Epidermal melanocyte (primary cell): Measurements from ENCODE around the gene CCDC80.

Source experiments
- DNase-seq: peaks from one replicate; pipeline ENCODE4 v3.0.0; 2011; ENCODE audit warnings: low spot score; ENCODE audit not compliant: insufficient read length

The CCDC80 gene, protein sequence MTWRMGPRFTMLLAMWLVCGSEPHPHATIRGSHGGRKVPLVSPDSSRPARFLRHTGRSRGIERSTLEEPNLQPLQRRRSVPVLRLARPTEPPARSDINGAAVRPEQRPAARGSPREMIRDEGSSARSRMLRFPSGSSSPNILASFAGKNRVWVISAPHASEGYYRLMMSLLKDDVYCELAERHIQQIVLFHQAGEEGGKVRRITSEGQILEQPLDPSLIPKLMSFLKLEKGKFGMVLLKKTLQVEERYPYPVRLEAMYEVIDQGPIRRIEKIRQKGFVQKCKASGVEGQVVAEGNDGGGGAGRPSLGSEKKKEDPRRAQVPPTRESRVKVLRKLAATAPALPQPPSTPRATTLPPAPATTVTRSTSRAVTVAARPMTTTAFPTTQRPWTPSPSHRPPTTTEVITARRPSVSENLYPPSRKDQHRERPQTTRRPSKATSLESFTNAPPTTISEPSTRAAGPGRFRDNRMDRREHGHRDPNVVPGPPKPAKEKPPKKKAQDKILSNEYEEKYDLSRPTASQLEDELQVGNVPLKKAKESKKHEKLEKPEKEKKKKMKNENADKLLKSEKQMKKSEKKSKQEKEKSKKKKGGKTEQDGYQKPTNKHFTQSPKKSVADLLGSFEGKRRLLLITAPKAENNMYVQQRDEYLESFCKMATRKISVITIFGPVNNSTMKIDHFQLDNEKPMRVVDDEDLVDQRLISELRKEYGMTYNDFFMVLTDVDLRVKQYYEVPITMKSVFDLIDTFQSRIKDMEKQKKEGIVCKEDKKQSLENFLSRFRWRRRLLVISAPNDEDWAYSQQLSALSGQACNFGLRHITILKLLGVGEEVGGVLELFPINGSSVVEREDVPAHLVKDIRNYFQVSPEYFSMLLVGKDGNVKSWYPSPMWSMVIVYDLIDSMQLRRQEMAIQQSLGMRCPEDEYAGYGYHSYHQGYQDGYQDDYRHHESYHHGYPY

DNA sequence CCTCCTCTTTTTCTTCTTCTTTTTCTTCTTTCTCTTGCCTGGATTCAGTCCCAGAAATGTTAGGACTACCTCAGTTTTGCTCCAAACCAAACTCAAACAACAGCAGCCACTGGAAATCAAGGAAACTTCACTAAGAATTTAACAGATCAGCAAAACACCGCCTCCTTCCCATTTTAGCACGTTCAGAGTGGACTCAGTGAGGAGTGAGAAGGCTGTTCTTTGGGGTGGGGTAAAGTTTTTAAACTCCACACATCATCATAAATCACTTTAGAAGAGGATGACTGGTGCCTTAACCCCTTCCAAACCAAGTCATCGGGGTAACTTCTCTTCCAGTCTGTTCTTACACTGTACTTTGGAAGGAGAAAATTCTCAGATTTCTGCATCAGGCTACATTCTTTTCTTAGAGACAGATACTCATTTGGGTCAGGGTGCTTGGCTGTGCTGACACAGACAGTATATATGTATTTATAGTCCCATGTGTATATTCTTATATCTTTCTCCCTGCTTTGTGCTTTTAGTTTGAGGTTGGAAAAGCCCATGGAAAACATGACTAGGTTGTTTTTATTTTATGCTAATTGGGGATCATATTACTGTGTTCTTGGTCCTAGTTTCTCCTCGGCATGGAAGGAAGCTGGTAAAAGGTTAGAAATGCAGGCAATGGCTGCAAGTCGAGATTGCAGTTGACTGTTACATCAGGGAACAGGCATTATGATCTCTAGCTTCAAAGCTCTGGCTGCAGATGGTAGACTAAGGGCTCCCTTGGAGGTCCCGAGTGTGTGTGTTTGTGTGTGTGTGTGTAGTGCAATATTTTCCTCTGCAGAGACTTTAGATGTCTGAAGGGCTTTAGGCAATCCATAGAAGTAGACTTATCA, at the start of gene CCDC80:
CCDC80 (minus strand) TSS at position 214 of the 872 bp plus-strand sequence. CDS start 1,238 bp downstream, outside the sequence.
- no peak for DNase-seq

- DNase-seq, result no peak
Measured at GRCh38 chr3:112689989-112690388, 49.0 kb upstream of the CCDC80 start.

DNA sequence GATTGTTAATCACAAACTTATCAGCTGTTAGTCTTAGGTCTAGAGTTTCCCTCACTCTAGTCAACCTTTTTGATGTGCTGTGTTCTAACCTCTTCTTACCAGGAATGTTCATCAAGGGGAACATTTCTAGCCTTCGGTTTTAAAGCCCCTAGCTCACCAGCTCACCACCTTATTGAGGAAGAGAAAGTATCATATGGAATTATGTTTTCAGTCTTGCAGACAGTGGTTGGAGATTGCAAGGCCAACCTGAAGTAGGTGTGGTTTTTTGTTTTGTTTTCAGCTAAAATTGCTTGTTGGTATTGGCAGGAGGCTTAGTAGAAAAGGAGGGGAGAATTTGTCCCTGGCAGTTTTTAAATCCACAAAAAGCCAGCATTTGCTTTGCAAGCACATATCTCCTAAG, 48.4 kb upstream of the CCDC80 start:
- DNase-seq, result no peak

- no peak for DNase-seq
Measured at GRCh38 chr3:112688819-112689218, 47.9 kb upstream of the CCDC80 start.

DNA sequence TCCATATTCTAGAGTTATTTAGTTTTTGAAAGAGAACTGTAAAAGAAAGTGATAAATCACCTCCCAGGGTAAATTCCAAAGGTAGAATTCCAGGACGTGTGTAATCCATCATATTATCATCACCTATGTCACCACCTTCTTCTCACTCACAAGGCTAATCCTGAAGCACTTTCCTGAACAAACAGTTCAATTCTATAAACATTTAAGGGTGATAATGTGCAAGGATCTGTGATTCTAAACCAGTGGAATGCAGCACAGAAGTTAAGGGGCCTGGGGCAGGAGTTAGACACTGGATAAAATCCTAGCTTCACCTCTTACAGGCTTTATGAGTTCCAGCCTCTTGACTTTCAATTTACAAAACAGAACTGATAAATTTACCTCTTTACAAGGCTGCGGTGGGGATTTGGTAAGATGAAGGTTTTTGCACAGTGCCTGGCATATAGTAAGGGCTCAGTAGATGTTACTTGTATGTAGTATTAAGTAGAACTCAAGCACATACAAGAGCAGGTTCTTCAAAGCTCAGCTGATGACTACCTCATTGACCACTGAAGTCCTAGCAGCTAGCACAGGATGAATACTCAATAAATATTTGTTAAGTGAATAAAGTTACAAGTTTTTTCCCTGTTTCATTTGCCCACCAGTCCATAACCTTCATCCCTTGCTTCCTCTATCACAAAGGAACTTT, 47.3 kb upstream of the CCDC80 start:
- no peak for DNase-seq

DNA sequence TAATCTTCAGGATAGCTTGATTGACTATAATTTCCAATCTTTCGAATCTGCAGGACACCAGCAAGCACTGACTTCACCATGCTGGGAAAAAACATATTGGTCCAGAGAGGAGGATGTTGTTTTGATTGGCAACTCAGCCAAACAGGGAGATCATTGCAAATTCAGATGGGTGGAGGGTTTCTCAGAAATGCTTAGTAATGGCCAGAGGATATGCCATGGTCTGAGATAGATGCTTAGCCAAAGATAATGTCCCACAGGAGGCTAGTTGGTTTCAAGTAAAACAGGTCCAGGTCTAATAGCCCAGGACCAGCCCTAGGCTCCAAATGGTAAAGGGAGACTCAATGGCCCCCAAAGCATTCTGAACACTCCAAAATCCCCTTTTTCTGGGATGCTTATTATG, 46.7 kb upstream of the CCDC80 start:
- no peak for DNase-seq

DNA sequence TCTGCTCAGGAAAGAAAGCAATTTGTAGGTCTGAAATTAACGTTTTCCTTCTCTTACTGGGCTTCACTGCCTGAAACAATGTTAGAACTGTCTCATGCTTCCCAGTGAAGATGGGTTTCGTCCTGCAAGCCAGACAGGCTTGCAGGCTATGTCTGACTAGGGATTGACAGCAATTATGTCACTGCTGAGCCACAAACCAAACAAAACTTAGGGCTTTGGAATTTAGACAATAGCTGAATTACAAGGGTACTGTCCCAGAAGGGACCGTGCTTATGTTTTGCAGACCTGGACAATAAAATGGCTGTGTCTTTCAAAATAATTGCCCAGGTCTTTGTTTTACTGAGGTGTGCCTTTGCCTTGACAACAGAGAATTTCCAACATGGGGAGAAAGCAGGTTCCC, 46.3 kb upstream of the CCDC80 start:
- no peak for DNase-seq

- no peak for DNase-seq
Measured at GRCh38 chr3:112685956-112686799, 45.2 kb upstream of the CCDC80 start.

DNA sequence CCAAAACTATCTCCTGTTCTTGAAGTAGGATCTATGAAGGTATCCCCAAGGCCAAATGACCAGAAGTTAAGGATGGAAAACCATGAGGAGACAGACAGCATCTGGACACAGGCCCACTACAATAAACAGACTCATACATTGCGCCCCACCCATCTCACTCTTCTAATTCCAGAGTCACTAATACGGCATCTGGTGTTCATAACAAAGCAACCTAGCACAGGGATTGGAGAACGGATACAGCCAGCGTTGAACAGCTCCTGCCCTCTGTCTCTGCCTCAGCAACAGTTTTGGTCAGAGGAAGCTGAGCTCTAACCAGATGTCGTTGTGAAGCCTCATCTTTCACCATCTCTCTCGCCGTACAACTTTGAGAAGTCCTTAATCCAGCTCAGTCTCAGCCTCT, 44.5 kb upstream of the CCDC80 start:
- peak; percentile 27 for DNase-seq

DNA sequence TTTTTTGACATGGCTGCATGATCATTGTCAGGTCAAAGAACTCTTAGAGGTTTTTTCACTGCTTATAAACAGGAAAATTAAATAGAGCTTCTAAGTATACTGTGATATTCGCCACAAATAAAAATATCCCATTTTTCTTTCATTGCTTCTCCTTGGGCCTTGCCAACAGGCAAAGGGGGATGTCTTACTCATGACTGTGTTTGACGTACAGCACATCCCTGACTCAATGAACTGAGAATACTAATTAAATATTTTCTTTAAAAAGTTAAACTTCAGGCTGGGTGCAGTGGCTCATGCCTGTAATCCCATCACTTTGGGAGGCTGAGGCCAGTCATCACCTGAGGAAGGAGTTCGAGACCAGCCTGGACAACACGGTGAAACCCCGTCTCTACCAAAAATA, 41.4 kb upstream of the CCDC80 start:
- no peak for DNase-seq

DNA sequence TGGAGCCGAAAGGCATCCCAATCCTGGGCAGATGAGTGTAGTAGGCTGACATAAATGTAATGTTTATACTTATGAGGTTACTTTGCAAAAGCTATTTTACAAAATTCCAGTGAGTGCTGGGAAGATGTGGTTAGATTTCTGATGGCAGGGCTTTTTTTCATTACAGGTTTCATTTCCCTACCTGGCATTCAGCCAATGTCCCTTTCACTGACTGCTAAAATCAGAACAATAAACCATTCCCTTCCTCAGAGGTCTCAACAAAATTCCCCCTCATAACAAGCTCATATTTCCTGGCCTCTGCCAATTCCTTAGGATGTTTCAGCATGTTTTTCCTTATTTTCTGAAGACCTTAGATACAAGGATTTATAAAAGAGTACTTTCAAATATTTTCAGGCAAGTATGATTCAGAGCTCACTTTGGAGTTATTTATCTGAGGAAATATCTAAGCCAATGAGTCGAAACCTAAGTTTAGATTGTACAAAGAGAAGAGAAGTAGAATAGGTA, 40.9 kb upstream of the CCDC80 start:
- no peak for DNase-seq

GRCh38 chr3:112676659-112677234, 35.8 kb upstream of the CCDC80 start:
- no peak for DNase-seq

DNA sequence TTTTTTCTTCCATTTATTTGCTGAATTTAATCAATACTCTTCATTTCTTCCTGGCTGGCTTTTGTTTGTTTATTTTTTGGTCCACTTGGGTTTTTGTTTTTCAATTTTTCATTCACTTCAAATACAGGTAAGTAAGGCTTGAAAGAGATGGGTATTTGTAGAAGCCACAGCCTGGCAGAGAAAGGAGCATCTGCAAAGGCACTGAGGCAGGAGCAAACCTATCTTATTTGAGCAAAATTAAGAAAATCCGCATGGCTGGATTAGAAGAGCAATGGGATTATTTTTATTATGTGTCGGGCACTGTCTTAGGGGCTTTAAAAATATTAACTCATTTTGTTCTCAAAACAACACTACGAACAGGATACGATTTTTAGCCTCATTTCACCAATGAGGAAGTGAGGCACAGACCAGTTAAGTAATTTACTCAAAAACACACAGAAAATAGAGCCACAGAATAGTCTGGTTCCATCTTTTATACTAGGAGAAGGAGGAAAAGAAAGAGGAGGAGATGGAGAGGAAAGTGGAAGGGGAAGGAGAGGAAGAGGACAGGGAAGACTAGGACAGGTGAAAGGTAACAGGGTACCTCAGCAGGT, 35.1 kb upstream of the CCDC80 start:
- DNase-seq, result no peak

DNA sequence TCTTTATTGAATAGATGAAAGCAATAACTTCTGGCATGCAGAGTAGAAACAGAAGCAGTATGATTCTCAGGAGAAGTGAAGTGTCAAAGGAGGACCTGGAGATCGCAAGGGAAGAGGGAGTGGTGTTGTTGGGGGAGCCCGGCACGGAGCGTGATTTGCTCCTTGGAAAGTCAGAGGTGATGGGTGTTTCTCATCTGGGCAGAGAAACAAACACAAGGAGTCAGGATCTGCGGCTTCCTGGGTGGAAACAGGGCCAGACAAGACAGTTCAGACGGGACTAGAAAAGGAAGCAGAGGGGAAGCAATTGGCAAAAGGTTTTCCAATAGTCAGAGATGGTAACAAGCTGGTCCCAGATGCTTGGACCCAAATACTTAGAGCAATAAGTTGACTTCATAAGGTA, 34.4 kb upstream of the CCDC80 start:
- no peak for DNase-seq

GRCh38 chr3:112672716-112673541, 32.0 kb upstream of the CCDC80 start:
- DNase-seq, result no peak

DNA sequence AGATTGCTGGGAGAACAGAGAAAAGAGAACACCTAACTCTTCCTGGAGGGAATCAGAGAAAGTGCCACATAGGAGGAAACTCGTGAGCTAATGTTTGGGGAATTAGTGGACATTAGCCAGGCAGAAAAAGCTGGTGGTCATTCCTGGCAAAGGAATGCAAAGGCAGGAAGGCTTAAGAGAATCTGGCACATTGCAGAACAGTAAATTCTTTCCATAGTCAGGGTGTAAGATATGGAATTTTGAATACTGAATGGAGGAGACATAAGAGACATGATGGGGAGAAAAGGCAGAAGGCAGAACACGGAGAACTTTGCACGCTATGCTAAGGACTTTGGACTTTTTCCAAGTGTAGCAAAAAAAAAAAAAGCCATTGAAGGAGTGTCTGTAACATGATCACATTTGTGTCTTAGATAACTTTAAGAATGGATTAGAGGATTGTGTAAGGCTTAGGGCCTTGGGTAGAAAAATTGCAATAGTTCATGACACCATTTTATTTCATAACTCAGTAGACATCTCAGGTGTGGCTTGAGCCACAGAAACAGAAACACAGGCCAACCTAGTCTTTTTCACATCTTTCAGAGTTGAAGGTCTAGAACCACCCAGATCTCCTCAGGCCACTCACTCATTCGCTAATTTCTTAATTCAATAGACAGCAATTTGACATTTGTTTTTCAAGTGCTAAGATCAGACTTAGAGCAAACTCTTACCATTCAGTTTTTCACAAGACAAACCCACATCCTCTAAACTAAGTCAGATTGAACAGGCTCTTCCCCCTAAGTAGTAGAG, 31.2 kb upstream of the CCDC80 start:
- no peak for DNase-seq

DNA sequence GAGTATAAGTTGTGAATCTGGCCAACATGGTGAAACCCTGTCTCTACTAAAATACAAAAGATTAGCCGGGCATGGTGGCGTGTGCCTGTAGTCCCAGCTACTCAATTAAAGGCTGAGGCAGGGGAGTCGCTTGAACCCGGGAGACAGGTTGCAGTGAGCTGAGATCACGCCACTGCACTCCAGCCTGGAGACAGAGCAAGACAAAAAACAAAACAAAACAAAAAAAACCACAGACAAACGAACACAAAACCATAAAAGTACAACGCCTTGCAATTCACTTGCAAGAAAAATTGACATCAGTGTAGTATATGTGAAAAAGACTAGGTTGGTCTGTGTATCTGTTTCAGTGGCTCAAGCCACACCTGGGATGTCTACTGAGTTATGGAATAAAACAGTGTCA, 29.9 kb upstream of the CCDC80 start:
- DNase-seq, result no peak
